GM18505 (cell line): ENCODE data around the gene MSMP.

ENCODE experiments used
- ATAC-seq: cut with Tn5 transposase; IDR thresholded peaks from one replicate; pipeline ENCODE4 v1.9.1; 2021; ENCODE audit not compliant: unreplicated experiment
- POLR2A ChIP-seq: IDR thresholded peaks from 4 replicates; pipeline ENCODE4 v1.6.1; 2011; ENCODE audit warnings: borderline replicate concordance; ENCODE audit not compliant: insufficient read depth, insufficient read length; ENCODE audit errors: extremely low read depth

The MSMP gene, protein sequence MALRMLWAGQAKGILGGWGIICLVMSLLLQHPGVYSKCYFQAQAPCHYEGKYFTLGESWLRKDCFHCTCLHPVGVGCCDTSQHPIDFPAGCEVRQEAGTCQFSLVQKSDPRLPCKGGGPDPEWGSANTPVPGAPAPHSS

GRCh38 chr9:35754264-35754663 is at the start of gene MSMP:
TSS of gene MSMP (minus strand) at chr9:35754276. CDS start at chr9:35754129, 147 bp downstream.
- ATAC-seq, result no peak
- no peak for TF ChIP-seq POLR2A

GRCh38 chr9:35801328-35802128 is 47.5 kb upstream of the MSMP start:
- no peak for ATAC-seq
- no peak for TF ChIP-seq POLR2A

DNA sequence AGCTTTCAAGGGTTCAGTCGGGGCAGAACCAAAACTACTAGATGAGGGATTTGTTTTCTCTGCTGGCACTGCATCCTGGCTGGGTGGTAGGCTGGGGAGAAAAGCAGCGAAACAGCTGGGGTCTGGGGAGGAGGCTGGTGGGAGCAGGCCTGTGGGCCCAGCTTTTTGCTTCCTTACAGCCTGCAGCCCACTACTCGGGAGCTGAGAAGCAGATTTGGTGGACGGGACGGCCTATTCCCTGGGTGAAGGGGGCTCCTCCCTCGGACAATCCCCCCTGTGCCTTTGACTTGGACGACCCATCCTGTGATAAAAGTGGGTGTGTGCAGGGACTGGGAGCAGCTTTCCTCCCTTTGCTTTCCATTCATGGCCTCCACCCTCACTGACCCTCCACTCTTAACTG is 46.5 kb upstream of the MSMP start:
- TF ChIP-seq POLR2A, result no peak
- no peak for ATAC-seq

DNA sequence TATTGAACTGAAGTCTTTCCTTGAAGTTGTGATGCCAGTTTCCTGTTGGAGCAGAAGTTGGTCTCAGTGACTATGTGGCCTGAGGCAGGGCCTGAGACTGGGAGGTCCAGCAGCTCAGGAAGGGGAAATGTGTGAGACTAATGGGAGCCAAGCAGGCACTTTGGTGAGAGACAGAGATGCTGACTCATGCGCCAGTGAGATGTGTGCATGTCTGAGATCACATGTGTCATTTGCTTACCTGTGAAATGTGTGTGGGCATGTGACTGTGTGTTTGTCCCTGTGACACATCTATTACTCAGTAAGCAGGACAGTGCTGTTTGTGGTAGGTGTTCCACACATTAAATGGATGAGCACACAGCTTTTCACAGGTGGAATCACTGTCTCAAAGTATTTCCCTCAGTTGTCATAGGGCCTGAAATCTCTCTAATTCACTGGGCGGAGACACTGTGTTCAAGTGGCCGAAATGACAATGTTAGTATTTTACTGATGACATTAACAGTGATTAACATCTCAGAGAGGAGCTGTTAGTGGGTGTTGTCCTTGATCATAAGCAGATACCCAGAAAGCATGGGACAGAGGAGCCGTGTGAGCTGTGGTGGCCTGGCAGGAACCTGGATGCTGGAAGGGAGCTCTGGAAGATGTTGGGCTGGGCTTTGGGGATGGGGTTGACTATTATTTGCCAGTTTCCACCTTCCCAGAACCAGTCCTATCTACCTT is 44.7 kb upstream of the MSMP start:
- no peak for TF ChIP-seq POLR2A
- ATAC-seq, result no peak

DNA sequence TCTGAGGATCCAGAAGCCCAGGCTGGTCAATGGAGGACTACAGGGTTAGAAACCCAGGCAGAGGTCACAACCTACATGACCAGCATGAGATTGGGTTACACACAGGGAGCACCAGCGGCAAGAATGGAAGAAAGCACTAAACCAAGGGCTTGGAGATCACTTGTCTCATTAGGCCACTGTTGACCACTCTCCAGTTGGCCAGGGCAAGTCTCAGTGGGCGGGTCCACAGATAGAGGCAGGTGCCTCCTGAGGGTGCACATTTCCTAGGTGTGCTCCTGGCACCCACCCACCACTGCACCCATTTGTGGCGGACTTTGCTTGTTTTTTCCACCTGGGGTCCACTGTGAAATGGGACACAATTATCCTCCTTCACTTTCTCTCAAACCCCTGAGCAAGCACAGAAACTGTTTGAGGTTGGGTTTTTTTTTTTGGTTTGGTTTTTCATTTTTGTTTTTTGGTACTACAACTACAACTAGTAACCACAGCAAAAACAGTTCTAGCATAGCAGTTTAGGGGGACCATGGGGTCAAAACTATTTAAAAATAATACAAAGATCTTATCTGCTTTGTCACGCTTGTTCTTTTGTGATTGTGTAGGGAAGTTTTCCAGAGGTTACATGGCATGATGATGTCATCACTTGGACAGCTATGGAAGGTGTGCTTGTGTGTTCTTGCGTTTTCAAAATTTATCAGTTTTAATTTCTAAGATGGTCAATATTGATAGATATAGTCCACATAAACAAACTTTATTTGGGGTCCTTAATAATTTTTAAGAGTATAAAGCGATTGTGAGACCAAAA is 43.4 kb upstream of the MSMP start:
- no peak for TF ChIP-seq POLR2A
- ATAC-seq, result no peak

- no peak for ATAC-seq
- TF ChIP-seq POLR2A, result no peak
Measured at GRCh38 chr9:35795695-35796094, 41.6 kb upstream of the MSMP start.

DNA sequence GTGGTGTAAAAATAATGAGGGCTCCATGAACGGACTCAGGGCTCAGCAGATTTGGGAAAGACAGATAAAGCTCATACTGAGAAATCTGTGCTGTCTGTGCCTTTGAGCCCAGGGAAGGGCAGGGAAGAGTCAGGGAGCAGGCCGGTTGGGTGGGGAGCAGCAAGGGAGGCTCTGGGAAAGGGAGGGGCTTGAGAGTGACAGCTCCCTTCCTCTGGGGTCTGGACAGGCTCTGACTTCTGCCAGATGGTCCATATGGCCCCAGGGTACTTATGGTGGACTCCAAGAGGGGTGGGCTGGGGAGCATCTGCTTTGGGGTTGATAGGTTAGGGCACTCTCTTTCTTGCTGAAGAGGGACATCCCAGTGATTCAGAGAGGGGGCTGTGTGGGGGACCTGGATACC is 39.4 kb upstream of the MSMP start:
- no peak for ATAC-seq
- TF ChIP-seq POLR2A, result no peak

DNA sequence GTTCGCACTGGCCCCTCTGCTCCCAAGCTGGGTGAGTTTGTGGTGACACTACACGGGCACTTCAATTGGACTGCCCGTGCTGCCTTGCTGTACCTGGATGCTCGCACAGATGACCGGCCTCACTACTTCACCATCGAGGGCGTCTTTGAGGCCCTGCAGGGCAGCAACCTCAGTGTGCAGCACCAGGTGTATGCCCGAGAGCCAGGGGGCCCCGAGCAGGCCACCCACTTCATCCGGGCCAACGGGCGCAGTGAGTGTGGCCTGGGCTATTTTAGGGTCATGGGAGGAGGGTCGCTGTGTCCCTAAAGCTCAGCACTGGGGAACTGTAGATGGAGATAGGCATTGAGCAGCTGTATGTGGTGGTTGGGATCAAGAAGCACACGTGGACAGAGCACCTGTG is 38.8 kb upstream of the MSMP start:
- no peak for TF ChIP-seq POLR2A
- ATAC-seq, result no peak

- TF ChIP-seq POLR2A, result no peak
Measured at GRCh38 chr9:35792024-35792813, 38.1 kb upstream of the MSMP start.

GRCh38 chr9:35791297-35791921 is 37.3 kb upstream of the MSMP start, which contains the start of gene NPR2:
TSS of gene NPR2 (plus strand) at chr9:35791591. CDS start at chr9:35792409, 818 bp downstream.
- no peak for TF ChIP-seq POLR2A
- ATAC-seq, result no peak

More at GRCh38 chr9:35792024-35792813, 38.1 kb upstream of the MSMP start:
- ATAC-seq, result no peak

- no peak for ATAC-seq
- TF ChIP-seq POLR2A, result no peak
Measured at GRCh38 chr9:35790385-35791296, 36.6 kb upstream of the MSMP start.
